Eye (tissue), 1 donor: Measurements from ENCODE around the gene KLF14.
"Not testable (repeated sequence)": the region's sequence is repeated elsewhere in the genome, so short reads cannot be mapped to it uniquely, and the experiment has no call there.

Experiments used
- DNase-seq: peaks from one replicate; pipeline ENCODE4 v3.0.0-alpha.2; 2015

The KLF14 gene

DNA sequence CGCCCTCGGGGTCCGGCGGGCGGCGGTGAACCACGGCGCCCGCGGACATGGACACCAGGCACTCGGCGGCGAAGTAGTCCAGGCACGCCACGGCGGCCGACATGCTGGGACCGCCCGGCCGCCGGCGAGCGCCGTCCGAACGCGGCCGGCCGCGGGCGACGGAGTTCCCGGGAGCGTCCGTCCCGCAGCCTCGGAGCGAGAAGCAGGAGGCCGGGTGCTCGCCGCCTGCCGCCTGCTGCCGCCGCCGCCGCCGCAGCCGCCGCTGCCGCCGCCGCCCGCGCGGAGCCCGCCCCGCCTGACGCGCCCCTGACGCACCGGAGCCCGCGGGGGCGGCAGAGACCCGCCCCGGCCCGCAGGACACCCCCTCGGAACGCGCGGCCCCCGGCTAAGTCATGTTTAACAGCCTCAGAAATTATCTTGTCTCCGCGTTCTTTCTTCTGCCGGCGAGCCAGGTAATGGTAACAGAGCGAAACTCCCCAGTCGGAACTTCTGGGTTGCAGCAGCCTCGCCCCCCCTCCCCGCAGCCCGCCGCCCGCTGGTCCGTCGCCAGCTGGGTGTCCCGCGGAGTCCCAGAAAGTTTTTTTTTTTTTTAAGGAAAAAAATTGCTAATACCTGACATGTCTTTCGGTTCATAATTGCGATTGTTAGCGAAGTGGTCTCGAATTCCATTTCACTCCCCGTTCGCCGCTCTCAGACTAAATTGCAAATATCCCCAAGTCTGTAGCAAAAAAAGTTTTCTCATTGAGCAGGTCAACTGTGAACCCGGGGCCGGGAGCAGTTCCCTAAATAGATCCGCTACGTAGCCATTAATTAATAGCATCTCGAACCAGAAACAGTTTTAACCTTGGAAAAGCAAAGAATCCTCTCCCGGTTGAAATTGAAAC lies at the start of gene KLF14:
Gene KLF14, minus strand, starts transcription at position 277 of the 884 bp plus-strand sequence. Its CDS starts 174 bp downstream, at position 103.
- peak; percentile 83 for DNase-seq

DNA sequence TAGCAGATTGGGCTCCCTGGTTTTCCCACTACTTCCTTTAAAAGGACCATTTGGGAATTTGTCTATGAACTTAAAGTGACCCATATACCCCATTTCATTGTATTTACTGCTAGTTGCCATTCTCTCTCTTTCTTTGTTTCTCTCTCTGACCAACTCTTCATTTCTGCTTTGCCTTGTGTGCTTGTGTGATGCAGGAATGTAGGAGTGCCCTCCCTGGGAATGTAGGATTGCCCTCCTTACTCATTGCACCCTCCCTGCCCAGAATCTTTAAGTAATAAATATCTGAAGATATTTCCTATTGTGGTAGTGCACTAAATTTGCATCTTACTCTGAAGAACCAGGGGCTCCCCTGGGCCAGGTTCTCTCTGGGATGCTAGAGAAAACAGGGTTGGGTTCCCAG lies 47.3 kb upstream of the KLF14 start:
- DNase-seq, result no peak

DNA sequence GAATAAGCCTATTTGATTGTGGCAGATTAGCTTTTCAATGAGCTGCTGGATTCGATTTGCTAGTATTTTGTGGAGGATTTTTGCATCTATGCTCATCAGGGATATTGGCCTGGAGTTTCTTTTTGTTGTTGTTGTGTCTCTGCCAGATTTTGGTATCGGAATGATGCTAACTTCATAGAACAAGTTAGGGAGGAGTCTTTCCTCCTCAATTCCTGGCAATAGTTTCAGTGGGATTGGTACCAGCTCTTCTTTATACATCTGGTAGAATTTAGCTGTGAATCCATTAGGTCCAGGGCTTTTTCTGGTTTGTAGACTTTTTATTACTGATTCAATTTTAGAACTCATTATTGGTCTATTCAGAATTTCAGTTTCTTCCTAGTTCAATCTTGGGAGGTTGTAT lies 43.4 kb upstream of the KLF14 start:
- DNase-seq, result peak; percentile 5

DNA sequence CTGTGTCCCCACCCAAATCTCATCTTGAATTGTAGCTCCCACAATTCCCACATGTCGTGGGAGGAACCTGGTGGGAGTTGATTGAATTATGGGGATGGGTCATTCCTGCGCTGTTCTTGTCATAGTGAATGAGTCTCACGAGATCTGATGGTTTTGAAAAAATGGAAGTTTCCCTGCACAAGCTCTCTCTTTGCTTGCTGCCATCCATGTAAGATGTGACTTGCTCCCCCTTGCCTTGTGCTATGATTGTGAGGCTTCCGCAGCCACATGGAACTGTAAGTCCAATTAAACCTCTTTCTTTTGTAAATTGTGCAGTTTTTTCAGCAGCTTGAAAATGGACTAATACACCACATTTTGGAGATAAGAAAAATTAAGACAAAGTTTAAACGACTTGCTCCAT lies 38.4 kb upstream of the KLF14 start:
- not testable (repeated sequence) for DNase-seq

DNA sequence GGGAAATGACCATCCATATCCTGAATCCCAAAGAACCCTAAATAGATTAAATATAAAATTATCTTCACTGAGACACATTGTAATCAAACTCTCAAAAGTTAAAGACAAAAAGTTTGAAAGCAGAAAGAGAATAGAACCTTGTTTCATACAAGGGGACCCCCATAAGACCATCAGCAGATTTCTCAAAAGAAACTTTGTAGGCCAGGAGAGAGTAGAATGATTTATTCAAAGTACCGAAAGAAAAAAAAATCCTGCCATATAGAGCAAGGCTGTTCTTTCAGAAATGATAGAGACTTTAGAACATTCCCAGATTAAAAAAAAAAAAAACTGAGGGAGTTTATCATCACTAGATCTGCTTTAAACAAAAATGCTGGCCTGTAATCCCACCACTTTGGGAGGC lies 34.8 kb upstream of the KLF14 start:
- DNase-seq, result no peak

DNA sequence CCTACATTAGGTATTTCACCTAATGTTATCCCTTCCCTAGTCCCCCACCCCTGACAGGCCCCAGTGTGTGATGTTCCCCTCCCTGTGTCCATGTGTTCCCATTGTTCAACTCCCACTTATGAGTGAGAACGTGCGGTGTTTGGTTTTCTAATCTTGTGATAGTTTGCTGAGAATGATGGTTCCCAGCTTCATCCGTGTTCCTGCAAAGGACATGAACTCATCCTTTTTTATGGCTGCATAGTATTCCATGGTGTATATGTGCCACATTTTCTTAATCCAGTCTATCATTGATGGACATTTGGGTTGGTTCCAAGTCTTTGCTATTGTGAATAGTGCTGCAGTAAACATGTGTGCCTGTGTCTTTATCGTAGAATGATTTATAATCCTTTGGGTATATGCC lies 30.6 kb upstream of the KLF14 start:
- not testable (repeated sequence) for DNase-seq

DNA sequence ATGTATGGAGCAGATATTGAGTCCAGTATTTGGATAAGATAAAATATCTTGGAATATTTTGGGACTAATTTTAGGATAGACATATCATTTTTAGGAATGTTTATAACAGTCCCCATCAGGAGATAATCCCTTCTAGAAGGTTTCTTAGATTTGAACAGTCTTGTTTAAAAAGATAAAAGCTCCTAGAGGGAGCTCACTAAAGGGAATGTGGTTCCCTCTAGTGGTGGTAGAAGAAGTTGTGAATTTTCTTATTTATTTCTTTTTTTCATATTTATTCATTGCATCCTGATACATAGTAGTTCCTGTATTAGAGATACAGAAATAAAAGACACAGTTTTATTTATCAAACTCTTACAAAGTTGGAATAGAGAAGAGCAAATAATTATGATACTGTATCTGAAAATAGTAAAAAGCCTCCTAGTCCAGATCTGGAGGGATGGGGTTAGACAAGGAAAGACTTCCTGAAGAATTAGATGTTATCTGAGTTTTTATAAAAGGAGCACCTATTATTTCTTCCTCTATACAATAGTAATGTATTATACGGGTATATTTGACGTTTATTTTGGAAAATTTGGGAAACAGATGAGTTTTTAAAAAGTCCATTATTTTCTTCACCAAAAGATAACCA lies 24.5 kb upstream of the KLF14 start:
- DNase-seq, result peak; percentile 78

DNA sequence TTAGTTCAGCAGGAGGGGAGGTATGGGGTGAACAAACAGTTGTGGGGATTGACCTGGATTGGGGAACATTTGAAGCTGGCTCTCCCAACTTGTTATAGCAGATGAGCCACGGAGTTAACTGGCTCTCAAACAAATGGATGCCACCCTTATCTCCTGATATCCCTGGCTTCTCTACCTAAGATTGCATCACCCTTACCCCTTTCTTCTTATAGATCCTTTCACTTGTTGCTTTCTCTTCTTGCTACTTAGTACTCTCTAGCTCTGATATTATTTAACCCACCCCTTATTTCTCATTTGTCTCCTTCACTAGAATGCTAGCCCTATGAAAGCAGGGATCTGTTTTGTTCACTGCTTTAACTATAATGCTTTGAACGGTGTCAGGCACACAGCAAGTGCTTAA lies 22.3 kb upstream of the KLF14 start:
- DNase-seq, result no peak

DNA sequence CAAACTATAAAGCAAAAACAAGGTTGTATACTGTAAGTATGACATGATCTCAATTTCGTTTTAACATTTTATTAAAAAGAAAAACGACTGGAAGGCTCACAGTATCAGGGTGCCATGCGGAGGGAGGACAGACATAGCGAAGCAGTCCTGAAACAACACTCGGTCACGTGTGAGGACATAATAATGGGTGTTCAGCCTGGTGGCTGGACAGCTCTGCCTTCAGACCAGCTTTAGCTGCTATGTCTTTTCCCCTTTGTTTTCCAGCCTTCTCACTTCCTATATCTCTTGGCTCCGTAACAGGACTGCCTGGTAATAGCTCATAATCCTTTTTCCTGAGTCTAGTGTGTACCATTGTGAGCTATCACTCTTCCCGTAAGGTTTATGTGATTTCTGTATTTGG lies 18.4 kb upstream of the KLF14 start:
- no peak for DNase-seq

DNA sequence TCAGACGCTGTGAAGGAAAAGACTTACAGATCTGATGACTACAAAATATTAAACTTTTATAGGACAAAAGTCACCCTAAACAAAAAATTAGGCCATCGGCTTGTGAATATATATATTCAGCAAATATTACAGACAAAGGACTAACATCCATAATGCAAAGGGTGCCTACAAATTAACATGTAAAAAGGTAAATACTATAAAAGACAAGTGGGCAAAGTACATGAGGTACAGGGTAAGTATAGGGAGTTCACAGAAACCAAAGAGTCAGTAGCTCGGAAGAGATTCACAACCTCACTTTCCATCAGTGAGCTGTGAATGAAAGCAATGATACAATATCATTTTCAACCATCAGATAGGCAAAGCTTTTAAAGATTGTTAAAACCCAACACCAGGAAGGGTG lies 16.7 kb upstream of the KLF14 start:
- DNase-seq, result no peak

DNA sequence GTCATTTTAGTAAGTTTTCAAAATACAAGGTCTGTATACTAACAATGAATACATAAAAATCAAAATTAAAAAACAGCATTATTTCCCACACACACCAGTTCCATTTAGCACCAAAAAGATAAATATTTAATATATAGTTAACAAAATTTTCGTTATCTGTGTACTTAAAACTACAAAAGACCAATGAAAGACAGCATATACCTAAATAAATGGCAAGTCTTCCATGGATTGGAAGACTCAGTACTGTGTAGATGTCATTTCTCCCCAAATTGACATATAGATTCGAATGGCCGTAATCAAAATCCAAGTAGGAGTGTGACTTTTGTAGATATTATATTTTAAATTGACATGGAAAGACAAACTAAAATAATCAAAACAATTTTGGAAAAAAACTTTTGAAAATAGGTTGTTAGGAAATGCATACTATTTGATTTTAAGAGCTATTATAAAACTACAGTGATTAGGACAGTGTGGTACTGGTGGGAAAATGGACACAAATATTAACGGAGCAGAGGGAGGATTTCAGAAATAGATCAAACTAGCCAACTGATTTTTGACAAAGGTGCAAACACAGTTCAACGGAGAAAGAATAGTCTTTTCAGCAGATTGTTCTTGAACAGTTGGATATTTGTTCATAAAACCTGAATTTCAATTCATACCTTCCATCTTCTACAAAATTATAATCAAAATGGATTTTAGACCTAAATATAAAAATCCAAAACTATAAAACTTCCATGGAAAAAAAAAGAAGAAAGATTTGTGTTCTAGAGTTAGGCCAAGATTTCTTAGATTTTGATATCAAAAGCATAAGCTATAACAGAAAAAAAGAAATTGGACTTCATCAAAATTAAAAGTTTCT lies 14.8 kb upstream of the KLF14 start:
- DNase-seq, result no peak

DNA sequence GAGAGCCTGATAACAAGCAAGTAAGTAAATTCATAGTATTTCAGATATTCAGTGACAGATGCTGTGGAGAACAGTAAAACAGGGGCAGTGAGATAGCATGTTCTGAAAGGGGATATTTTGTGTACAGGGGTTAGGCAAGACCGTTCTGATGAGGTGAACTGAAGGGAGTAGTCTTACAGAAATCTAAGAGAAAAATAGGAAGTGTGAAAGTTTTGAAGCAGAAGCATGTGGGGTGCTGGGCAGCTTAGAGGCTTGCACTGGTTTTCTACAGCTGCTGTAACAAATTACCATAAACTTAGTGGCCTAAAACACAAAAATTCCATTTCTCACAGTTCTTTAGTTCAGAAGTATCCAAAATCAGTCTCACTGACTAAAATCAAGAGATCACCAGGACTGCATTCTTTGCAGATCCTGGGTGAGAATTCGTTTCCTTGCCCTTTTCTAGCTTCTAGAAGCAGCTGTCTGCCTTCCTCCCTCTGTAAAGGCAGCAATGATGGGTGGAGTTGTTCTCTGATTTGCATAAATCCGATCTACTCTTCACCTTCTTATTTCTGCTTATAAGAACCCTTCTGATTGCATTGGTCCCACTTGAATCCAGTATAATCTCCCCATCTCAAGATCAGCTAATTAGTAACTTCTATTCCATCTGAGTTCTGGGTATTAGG lies 7.5 kb upstream of the KLF14 start:
- DNase-seq, result no peak

DNA sequence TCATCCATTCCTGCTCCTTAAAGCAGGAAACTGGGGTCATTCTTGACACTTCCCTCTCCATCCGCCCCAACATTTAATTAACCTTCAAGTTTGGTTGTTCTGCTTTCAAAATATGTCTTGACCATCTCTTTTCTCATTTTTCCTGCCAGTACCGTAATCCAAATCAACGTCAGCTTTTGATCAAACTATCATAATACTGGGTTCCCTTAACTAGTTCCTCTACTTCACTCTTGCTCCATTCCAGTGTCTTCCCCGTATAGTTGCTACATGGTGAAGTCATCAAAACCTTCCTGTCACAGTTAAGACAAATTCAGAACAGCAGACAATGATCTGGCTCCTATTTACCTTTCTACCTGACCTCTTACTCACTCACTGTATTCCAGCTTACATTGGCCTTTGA lies 6.6 kb upstream of the KLF14 start:
- DNase-seq, result no peak

DNA sequence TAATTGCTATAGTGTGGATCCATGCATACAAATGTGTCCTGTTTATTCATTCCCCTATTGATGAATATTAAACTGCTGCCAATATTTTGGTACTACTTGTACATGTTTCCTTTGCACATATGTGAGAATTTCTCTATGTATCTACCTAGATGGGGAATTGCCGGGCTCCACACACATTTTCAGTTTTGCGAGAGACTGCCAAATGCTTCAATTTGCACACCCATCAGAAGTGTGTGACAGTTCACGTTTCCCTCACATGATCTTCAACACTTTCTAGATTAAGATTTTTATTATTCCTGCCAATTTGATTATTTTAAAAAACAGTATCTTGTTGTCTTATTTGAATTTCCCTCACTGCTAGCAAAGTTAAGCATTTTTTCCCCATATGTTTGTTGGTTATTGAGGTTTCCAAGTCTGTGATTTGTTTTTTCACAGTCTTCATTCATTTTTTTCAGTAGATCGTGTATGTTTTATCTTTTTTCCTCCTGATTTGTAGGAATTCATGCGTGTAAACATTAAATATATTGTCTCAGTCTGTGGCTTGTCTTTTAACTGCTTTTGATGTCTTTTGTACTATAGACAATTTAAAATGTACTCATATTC lies 2.4 kb upstream of the KLF14 start:
- peak; percentile 27 for DNase-seq

DNA sequence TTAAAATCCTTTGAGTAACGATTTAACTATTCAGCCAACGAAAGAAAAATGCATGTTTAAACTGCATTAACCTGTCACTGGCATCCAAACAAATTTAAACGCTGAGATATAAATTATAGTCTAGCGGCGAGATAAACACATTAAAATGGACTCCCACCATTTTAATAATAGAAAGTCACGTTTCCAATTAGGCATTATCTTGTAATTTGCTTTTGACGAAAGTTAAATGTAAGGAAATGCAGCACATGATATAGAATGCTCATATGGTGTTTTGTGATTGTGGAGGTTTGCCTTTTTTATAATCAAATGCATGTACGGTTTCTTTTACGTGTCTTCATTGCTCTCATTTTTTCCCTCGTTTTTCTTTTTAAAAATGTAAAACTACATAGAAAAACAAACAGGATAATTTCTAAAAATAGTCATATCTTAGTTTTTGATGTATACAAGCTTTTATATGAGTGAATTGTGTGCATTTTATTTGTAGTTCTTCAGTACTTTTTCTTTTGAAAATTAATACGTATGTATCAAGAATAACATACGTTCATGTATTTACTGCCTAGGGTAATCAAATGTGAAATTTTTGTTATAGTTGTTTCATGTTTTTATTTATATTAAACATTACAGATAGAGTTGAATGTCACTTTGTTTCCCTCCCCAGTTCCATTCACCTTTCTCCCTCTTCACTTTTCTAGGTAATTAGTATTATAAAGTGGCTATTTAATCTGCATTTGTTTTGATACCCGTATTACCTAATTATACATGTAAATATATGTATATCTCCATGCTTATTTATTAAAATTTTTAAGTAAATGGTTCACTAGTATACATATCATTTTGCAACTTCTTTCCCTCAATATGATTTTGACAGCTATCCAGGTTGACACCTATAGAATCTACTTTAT lies 1.1 kb upstream of the KLF14 start:
- DNase-seq, result no peak

DNA sequence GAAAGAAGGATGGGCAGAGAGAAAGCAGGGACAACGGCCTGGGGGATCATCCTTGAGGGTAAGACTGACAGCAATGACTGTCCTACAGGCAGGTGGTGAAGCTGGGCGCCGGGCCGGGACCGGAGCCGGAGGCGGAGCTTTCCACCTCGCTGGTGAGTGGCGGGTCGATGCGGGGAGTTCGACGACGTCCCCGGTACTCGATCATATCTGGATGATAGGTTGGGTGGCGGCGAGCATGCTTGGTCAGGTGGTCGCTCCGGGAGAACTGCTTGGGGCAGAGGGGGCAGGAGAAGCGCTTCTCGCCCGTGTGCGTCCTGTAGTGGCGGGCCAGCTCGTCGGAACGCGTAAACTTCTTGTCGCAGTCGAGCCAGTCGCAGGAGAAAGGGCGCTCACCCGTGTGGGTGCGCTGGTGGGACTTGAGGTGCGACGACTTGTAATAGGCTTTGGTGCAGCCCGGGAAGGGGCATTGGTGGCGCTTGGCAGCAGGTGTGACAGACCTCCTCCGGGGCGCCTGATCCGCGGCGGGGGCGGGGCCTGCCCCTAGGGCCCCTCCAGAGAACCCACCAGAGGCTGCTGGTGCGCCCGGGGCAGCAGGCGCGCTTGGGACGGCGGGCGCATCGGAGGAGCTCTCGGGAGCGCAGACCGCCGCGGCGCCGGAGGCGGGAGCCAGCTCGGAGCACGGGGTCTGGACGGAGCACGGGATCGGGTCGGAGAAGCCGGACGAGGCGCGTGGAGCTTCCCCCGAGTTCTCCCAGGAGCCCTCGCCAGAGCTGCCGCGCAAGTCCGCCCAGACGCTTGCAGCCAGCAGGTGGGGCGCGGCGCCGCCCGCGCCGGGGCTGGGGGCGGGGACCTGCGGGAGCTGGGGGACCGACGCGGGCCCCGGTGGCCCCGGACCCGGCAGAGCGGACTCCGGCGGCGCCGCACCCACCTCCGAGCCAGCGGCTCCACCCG lies 752 bp downstream of the KLF14 start:
- peak; percentile 44 for DNase-seq

DNA sequence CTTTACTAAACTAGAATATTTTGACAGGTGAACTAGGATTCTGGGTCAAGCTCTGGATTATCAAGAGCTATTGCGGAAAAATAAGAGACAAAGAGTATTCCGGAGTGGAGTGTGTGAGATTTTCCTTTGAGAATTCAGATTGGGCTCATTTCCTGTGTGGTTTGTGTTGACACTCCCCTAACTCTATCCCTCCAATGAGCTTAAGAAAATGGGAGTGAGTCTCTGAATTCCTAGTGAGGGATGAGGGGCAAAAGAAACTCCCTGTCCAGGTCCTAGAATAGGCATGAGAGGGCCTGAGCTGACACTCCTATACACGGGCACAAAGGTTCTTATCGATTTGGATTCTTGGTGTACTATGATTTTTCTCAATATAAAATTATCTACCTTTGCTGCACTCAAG lies 10.2 kb downstream of the KLF14 start:
- DNase-seq, result no peak

DNA sequence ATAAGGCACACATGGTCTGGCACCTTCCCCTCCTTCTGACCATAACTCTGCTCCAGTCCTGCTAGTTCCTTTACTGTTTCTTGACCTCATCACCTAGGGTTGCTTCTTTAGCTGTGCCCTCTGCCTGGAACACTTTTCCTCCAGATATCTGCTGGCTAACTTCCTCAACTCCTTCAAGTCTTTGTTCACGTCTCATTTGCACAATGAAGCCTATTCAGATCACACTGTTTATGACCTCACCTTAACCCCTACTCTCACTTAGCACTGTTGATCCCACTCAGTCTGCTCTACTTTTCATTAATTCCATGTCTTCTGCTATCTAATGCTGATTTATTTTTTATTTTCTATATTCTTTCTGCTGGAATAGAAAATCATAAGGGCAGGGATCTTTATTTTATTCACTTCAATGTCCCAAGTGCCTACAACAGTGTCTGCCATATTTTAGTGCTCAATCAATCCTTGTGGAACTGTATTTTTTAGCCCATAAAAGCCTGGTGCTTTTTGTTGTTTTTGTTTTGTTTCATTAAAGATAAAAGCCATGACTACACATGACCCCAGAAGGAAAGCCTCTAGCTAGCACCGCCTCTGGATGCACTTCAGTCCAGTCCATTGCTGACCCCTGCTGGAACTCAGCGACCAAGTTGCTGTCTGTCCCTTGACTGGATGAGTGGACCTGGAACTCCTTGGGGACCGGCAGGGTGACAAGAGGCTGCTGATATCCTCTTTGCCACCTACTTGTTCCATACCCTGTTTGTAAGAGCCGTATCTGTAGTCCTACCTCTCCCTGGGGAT lies 12.3 kb downstream of the KLF14 start:
- peak; percentile 88 for DNase-seq

DNA sequence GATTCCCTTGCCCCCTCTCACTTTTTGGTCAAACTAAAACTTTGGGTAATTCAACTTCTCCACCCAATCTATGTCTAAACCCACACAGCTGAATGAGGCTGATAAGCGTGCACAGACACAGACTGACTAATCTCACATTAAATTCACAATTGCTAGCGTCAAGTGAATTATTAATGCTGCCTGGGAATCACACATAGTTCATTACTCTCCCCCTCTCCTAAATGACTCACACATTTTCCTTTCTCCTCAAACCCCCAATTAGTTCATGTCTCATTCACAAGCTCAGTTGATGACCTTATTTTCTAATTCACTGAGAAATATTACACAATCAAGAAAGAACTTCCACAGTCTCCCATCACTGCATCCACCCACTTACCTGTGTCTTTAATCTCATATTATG lies 14.5 kb downstream of the KLF14 start:
- peak; percentile 3 for DNase-seq
